Left forelimb (tissue), 1 donor: Measurements from ENCODE around the gene SKA2.
"Not testable (repeated sequence)": the region's sequence is repeated elsewhere in the genome, so short reads cannot be mapped to it uniquely, and the experiment has no call there.

Experiments
- DNase-seq: peaks from one replicate; pipeline ENCODE4 v3.0.0-alpha.2; 2018; ENCODE audit warnings: low spot score

Gene SKA2

GRCh38 chr17:59097876-59098275 lies 57.1 kb downstream of the SKA2 start:
- DNase-seq = no peak

- no peak for DNase-seq
These were observed 60.0 kb downstream of the SKA2 start for GRCh38 chr17:59094861-59095530.

DNA sequence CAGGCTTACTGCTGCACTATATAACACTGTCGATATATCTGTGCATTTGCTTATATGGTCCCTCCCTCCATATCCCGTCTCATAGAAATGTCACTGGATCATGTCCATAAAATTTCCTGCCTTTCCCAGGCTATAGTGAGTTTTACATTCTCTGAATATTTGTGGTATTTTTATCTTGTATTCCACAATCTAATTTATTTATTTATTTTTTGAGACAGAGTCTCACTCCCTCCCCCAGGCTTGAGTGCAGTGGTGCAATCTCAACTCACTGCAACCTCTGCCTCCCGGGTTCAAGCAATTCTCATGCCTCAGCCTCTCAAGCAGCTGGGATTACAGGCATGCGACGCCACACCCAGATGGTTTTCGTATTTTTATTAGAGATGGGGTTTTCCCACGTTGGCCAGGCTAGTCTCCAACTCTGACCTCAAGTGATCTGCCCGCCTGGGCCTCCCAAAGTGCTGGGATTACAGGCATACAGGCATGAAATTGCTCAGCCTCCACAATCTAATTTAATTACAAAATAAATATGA lies 61.2 kb downstream of the SKA2 start:
- DNase-seq = no peak

GRCh38 chr17:59093145-59093701 lies 61.8 kb downstream of the SKA2 start:
- no peak for DNase-seq

DNA sequence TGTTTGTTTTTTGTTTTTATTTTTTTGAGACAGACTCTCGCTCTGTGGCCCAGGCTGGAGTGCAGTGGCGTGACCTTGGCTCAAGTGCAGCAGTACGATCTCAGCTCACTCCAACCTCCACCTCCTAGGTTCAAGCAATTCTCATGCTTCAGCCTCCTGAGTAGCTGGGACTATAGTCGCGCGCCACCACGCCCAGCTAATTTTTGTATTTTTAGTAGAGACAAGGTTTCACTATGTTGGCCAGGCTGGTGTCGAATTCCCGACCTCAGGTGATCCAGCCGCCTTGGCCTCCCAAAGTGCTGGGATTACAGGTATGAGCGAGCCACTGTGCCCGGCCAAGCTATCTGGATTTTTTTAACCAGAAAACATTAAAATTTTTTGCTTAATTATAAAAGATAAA lies 64.4 kb downstream of the SKA2 start:
- DNase-seq = not testable (repeated sequence)

DNA sequence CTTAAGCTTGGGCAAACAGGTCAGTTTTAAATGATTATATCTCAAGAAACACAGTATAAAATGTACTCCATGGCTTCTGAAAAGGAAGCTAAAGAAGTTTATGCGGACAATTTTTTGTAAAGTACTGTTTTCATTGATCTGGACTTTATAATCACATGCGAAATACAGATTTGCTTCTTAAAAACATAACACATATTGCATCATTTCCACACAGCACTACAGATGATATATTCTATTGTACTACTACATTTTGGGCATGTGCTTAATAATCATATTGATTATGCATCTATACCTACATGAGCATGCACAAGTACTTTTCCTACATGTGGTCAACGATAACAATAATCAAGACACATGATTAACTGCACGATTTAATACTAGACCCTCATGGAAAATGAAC lies 70.8 kb downstream of the SKA2 start:
- DNase-seq = no peak

- DNase-seq = no peak
These were observed 80.5 kb downstream of the SKA2 start for GRCh38 chr17:59074494-59074893.

DNA sequence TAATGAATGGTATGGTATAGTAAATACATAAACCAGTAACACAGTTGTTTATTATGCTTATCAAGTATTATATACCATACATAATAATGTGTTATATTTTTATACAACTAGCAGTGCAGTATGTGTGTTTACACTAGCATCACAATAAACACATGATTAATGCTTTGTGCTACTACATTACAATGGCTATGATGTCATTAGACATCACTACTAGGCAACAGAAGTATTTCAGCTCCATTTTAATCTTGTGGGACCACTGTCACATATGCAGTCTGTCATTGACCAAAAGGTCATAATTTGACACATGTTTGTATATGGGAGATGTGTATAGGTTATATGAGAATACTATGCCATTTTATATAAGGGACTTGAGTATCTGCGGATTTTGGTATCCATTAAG lies 81.0 kb downstream of the SKA2 start:
- no peak for DNase-seq

GRCh38 chr17:59069856-59070255 lies 85.1 kb downstream of the SKA2 start:
- DNase-seq = no peak

DNA sequence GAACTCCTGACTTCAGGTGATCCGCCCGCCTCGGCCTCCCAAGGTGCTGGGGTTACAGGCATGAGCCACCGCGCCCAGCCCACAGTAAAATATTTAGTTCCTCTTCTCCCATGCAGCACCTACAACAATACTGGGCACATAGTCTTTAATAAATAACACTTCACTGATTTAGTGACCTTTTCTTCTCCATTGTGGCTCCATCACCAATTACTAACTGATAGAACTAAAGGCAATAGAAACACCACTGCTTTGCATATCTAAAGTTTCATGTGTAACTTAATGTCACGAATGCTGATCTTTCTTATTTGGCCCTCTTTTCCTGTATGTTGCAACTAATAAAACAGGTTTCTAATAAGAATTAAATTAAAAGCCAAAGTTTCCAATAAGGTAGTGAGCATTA lies 87.2 kb downstream of the SKA2 start:
- no peak for DNase-seq

DNA sequence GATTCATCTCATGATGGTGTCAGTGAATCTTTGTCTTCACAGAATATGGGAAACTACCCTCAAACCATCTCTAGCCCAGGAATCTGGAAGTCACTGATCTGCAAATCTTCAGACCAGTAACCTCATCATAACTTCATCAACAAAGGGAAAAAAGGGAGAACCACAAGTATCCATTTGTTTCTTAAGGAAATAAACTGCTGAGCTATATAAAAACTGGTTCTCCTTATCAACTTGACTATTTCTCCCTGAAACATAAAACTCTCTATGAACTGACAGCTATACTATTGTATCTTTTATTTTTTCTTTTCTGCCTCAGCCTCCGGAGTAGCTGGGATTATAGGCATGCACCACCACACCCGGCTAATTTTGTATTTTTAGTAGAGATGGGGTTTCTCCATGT lies 87.6 kb downstream of the SKA2 start:
- no peak for DNase-seq

GRCh38 chr17:59062509-59062908 lies 92.5 kb downstream of the SKA2 start:
- DNase-seq = no peak
